Smooth muscle cell (in vitro differentiated cells): ENCODE results near the gene HDAC4. TPM values are rescaled to one million over a fixed set of nuclear protein-coding genes. Genes with fewer than 3 reads are reported as not detected.

Experiments
- DNase-seq: peaks from one replicate; lab custom pipeline; 2025; ENCODE audit not compliant: unreplicated experiment; lab: John Stamatoyannopoulos, UW
- H2AFZ ChIP-seq: fragments of 200-600 bp; sonication (generic); 2 replicates; pipeline ENCODE4 v1.6.0; 2016; ENCODE audit warnings: antibody characterized with exemption, low read depth, mild to moderate bottlenecking
- H3F3A ChIP-seq: fragments of 200-600 bp; sonication (generic); 2 replicates; pipeline ENCODE4 v1.6.0; 2017; ENCODE audit warnings: antibody characterized with exemption, low read depth
- H3K27ac ChIP-seq: fragments of 200-600 bp; sonication (generic); 2 replicates; pipeline ENCODE4 v1.5.1; 2016; ENCODE audit warnings: low read depth, mild to moderate bottlenecking
- H3K27me3 ChIP-seq: fragments of 200-600 bp; sonication (generic); 2 replicates; pipeline ENCODE4 v1.6.1; 2016; ENCODE audit warnings: low read depth, mild to moderate bottlenecking
- H3K36me3 ChIP-seq: fragments of 200-600 bp; sonication (generic); 2 replicates; pipeline ENCODE4 v1.5.1; 2016; ENCODE audit warnings: low read depth
- H3K4me1 ChIP-seq: fragments of 200-600 bp; sonication (generic); 2 replicates; pipeline ENCODE4 v1.5.1; 2016; ENCODE audit warnings: low read depth
- H3K4me2 ChIP-seq: fragments of 200-600 bp; sonication (generic); 2 replicates; pipeline ENCODE4 v1.6.0; 2016; ENCODE audit warnings: mild to moderate bottlenecking
- H3K4me3 ChIP-seq: fragments of 200-600 bp; sonication (generic); 2 replicates; pipeline ENCODE4 v1.5.1; 2016; ENCODE audit warnings: mild to moderate bottlenecking
- H3K79me2 ChIP-seq: fragments of 200-600 bp; sonication (generic); 2 replicates; pipeline ENCODE4 v1.6.0; 2016; ENCODE audit warnings: low read depth, mild to moderate bottlenecking
- H3K9ac ChIP-seq: fragments of 200-600 bp; sonication (generic); 2 replicates; pipeline ENCODE4 v1.6.0; 2016; ENCODE audit warnings: low read depth
- H3K9me3 ChIP-seq: fragments of 200-600 bp; sonication (generic); replicated peaks from 2 replicates; pipeline ENCODE4 v1.5.1; 2016; ENCODE audit warnings: low read depth
- H4K20me1 ChIP-seq: fragments of 200-600 bp; sonication (generic); 2 replicates; pipeline ENCODE4 v1.6.0; 2016; ENCODE audit warnings: low read depth
- CTCF ChIP-seq: fragments of 200-600 bp; sonication (generic); IDR thresholded peaks from 2 replicates; pipeline ENCODE4 v1.5.1; 2017; ENCODE audit warnings: borderline replicate concordance, mild to moderate bottlenecking, antibody characterized with exemption; ENCODE audit not compliant: insufficient read depth, poor library complexity, severe bottlenecking
- WGBS: methylation state at CpG from one replicate; pipeline ENCODE4 v1.1.7; 2016; ENCODE audit warnings: low lambda C conversion rate; 5-methylcytosine and 5-hydroxymethylcytosine counted together
- polyA plus RNA-seq: library from polyadenylated mRNA; unstranded; fragments of >200 nt; fragmentation: Nextera tagmentation; extraction: Ambion mirVana; gene quantifications from 2 replicates; pipeline ENCODE4 v1.2.1, GENCODE V29; 2016
- total RNA-seq: library from RNA; depleted of rRNA; stranded (reverse); fragments of >200 nt; gene quantifications from 2 replicates; pipeline ENCODE4 v1.2.3, GENCODE V29; 2014

HDAC4 gene
- total and polyA plus RNA-seq, 2 experiments from 2014 or later: 6.2 to 35.7 TPM

GRCh38 chr2:239173301-239173700 lies 227.5 kb downstream of the HDAC4 start:
- no peak overlapping the region for H3K4me2 ChIP-seq
- no peak overlapping the region for H3K9ac ChIP-seq
- DNase-seq: no peak
- H2AFZ ChIP-seq: no peak overlapping the region
- H3K9me3 ChIP-seq: peaks cover 10% of the 10 kb centered on the region
- no peak overlapping the region for H3K4me3 ChIP-seq
- peaks cover 5% of the 10 kb centered on the region for H3K79me2 ChIP-seq
- peaks cover 19% of the 10 kb centered on the region for H3K36me3 ChIP-seq
- H3K27me3 ChIP-seq: no peaks in the 10 kb centered on the region
- no peak overlapping the region for H3K27ac ChIP-seq
- no peak for TF ChIP-seq CTCF
- no peaks in the 10 kb centered on the region for H3F3A ChIP-seq
- 100% methylated on average over 1 of the region's 1 CpG for WGBS
- no peaks in the 10 kb centered on the region for H3K4me1 ChIP-seq
- H4K20me1 ChIP-seq: no peaks in the 10 kb centered on the region

GRCh38 chr2:239171643-239172042 lies 229.2 kb downstream of the HDAC4 start:
- H3K27ac ChIP-seq: no peak overlapping the region
- DNase-seq: no peak
- peaks cover 10% of the 10 kb centered on the region for H3K9me3 ChIP-seq
- no peaks in the 10 kb centered on the region for H3K27me3 ChIP-seq
- no peaks in the 10 kb centered on the region for H3K4me1 ChIP-seq
- peaks cover 10% of the 10 kb centered on the region for H4K20me1 ChIP-seq
- H3F3A ChIP-seq: peaks cover 5% of the 10 kb centered on the region
- H3K4me2 ChIP-seq: no peak overlapping the region
- no peak for TF ChIP-seq CTCF
- no peak overlapping the region for H3K4me3 ChIP-seq
- H2AFZ ChIP-seq: no peak overlapping the region
- H3K9ac ChIP-seq: no peak overlapping the region
- peaks cover 19% of the 10 kb centered on the region for H3K36me3 ChIP-seq
- peaks cover 5% of the 10 kb centered on the region for H3K79me2 ChIP-seq

GRCh38 chr2:239169311-239170048 lies 231.3 kb downstream of the HDAC4 start:
- H4K20me1 ChIP-seq: peaks cover 19% of the 10 kb centered on the region
- peaks cover 10% of the 10 kb centered on the region for H3K9me3 ChIP-seq
- H3K9ac ChIP-seq: no peak overlapping the region
- H3K79me2 ChIP-seq: peaks cover 5% of the 10 kb centered on the region
- TF ChIP-seq CTCF: no peak
- H3K27me3 ChIP-seq: no peaks in the 10 kb centered on the region
- H3K4me2 ChIP-seq: no peak overlapping the region
- peaks cover 5% of the 10 kb centered on the region for H3F3A ChIP-seq
- H3K36me3 ChIP-seq: peaks cover 19% of the 10 kb centered on the region
- H3K4me1 ChIP-seq: no peaks in the 10 kb centered on the region
- no peak overlapping the region for H3K4me3 ChIP-seq
- 86% methylated on average over 27 of the region's 27 CpGs for WGBS
- no peak overlapping the region for H2AFZ ChIP-seq
- DNase-seq: no peak
- no peak overlapping the region for H3K27ac ChIP-seq

- Histone ChIP-seq H3K9me3 (peaks cover 10% of the 10 kb centered on the region), H3F3A (peaks cover 5% of the 10 kb centered on the region), H3K4me2 (no peak overlapping the region), H3K4me3 (no peak overlapping the region), H3K79me2 (peaks cover 5% of the 10 kb centered on the region), H3K4me1 (no peaks in the 10 kb centered on the region), H2AFZ (no peak overlapping the region), H3K27ac (no peak overlapping the region), H4K20me1 (peaks cover 19% of the 10 kb centered on the region), H3K9ac (no peak overlapping the region), H3K36me3 (peaks cover 18% of the 10 kb centered on the region), H3K27me3 (no peaks in the 10 kb centered on the region)
- no peak for DNase-seq
- 95% methylated on average over 22 of the region's 22 CpGs for WGBS
- no peak for TF ChIP-seq CTCF
Observed at GRCh38 chr2:239168575-239168974, 232.2 kb downstream of the HDAC4 start.
